ENCODE data around the gene HK2.

DNA sequence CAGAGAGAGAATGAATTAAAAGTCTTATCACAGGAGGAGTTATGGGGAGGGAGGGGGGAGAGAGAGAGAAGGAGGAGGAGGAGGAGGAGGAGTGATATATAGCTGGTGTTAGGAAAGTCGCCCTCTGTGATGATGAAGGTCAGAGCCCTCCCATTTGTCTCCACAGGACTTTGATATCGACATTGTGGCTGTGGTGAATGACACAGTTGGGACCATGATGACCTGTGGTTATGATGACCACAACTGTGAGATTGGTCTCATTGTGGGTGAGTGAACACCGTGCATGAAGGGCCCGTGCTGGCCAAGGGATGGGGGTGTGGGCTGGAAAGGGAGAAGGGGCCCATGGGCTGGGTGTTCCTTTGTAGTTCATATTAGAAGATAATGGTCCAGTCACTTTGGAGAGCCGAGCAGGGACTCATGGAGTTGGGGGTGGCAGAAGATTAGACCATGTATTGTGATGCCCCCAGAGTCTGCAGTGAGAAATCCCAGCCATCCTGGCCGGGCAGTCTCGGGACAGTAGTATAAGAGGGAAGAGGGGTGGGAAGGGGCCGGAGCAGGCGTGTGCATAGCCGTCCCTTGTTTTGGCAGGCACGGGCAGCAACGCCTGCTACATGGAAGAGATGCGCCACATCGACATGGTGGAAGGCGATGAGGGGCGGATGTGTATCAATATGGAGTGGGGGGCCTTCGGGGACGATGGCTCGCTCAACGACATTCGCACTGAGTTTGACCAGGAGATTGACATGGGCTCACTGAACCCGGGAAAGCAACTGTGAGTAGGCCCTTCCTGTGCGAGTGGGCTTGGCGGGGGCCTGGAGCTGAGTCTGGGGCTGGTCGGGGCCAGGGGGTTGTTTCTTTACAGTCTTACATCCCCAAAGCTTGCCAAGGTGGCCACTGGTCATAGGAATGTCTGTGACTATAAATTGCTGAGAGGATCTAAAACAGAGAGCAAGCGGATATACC lies 40.0 kb downstream of the HK2 start:
- TF ChIP-seq, protein P1, sequence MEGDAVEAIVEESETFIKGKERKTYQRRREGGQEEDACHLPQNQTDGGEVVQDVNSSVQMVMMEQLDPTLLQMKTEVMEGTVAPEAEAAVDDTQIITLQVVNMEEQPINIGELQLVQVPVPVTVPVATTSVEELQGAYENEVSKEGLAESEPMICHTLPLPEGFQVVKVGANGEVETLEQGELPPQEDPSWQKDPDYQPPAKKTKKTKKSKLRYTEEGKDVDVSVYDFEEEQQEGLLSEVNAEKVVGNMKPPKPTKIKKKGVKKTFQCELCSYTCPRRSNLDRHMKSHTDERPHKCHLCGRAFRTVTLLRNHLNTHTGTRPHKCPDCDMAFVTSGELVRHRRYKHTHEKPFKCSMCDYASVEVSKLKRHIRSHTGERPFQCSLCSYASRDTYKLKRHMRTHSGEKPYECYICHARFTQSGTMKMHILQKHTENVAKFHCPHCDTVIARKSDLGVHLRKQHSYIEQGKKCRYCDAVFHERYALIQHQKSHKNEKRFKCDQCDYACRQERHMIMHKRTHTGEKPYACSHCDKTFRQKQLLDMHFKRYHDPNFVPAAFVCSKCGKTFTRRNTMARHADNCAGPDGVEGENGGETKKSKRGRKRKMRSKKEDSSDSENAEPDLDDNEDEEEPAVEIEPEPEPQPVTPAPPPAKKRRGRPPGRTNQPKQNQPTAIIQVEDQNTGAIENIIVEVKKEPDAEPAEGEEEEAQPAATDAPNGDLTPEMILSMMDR (IDR thresholded peaks at IDR 0.05; ENCODE audit: insufficient read depth, low read depth, low read length) = no peak
- TF ChIP-seq EZH2 (IDR thresholded peaks at IDR 0.05; ENCODE audit: insufficient read depth, low read length) = no peak
